ENCODE results near the gene KRTAP12-2. TPM values are rescaled to one million over a fixed set of nuclear protein-coding genes. Genes with fewer than 3 reads are reported as not detected.
"Not testable (repeated sequence)": the region's sequence is repeated elsewhere in the genome, so short reads cannot be mapped to it uniquely, and the experiment has no call there.

The KRTAP12-2 gene
- total and polyA plus RNA-seq, 3 donors from 2014 or later, result 0.79 TPM; not detected in 2

DNA sequence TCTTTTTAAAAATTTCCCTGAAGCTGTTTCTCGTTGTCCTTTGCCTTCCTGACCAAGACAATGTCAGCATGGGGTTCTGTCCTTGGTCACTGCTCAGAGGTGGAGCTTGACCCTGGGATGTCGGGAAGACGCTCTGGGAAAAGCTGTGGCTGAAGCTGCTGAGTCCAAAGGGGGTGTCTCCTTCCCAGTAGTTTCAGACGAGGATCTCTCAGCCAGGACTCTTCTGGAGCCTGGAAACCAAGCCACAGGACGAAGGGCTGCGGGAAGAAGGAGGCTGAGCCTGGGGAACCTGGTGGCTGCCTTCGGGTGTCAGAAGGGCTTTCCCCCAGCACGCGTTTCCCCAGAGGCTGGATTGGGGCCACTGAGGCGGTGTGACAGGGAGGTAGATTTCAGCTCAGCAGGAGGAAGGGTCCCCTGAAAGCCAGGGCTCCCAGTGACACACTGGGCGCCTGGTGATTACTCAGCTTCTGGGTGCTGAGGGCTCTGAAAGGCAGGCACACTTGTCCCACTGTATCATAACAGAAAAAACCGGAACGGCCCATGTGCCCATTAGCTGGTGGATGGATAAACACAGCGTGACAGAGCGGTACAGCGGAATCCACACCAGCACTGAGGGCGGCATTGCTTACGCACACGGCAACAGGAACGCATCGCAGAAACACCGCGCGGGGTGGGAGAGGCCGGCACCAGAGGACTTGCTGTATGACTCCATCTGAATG, 20.3 kb upstream of the KRTAP12-2 start:
- 76 to 77% methylated on average over 25 of the region's 25 CpGs for WGBS, 2 donors
- intact Hi-C loops (cut with DNase I; ENCODE audit: low total_unique reads), result no loop called here
- Histone ChIP-seq H3K27ac (no peak overlapping the region), H3K27me3 (no peaks in the 10 kb centered on the region), H3K36me3 (ENCODE audit: low read depth, missing control alignments) (no peaks in the 10 kb centered on the region), H3K4me1 (no peaks in the 10 kb centered on the region), H3K9me3 (no peaks in the 10 kb centered on the region), H3K4me3 (no peak overlapping the region)
- TF ChIP-seq, protein P1, sequence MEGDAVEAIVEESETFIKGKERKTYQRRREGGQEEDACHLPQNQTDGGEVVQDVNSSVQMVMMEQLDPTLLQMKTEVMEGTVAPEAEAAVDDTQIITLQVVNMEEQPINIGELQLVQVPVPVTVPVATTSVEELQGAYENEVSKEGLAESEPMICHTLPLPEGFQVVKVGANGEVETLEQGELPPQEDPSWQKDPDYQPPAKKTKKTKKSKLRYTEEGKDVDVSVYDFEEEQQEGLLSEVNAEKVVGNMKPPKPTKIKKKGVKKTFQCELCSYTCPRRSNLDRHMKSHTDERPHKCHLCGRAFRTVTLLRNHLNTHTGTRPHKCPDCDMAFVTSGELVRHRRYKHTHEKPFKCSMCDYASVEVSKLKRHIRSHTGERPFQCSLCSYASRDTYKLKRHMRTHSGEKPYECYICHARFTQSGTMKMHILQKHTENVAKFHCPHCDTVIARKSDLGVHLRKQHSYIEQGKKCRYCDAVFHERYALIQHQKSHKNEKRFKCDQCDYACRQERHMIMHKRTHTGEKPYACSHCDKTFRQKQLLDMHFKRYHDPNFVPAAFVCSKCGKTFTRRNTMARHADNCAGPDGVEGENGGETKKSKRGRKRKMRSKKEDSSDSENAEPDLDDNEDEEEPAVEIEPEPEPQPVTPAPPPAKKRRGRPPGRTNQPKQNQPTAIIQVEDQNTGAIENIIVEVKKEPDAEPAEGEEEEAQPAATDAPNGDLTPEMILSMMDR (IDR thresholded peaks at IDR 0.05), result no peak
- TF ChIP-seq POLR2A (IDR thresholded peaks at IDR 0.05), result no peak
- DNase-seq, result no peak

DNA sequence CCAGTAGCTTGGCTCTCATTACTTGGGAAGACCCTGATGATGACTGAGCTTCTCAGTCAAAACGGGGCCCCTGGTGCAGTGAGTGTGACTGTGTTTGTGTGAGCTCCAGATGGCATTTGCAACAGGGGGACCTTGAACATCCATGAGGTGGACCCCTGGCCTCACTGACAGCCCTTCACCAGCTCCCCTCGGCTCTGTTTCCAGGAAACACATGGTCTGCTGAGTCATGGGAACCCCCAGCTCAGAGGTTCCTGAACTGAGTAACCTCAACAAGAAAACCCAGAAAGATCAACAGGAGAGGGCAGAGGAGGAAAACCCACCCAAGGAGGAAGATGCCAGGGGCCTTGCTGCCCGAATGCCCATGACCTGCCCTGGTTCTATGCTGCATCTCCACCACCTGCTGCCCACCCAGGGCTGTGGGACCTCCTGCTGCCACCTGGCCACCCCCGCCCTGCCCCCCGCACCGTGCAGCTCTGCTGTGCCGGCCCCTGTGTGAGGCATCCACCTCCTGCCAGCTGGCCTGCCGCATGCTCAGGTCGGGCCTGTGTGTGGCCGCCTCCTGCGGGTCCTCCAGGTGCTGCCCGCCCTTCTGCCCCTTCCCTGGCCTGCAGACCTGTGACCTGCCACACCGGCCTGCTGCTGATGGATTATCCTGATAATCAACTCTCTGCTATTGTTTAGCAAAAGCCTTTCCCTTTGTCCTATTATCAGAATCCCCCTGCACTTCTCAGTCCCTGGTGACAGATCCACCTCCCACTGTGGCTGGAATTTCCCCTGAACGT, 19.5 kb upstream of the KRTAP12-2 start:
- DNase-seq, result no peak
- Histone ChIP-seq H3K9me3 (no peaks in the 10 kb centered on the region), H3K4me1 (no peaks in the 10 kb centered on the region), H3K27me3 (no peaks in the 10 kb centered on the region), H3K27ac (no peak overlapping the region), H3K4me3 (no peak overlapping the region), H3K36me3 (ENCODE audit: low read depth, missing control alignments) (no peaks in the 10 kb centered on the region)
- intact Hi-C loops (cut with DNase I; ENCODE audit: low total_unique reads), result no loop called here
- 50% methylated on average over 8 to 12 of the region's 14 CpGs for WGBS, 2 donors
- TF ChIP-seq, protein P1 (IDR thresholded peaks at IDR 0.05), result no peak
- TF ChIP-seq POLR2A (IDR thresholded peaks at IDR 0.05), result no peak

DNA sequence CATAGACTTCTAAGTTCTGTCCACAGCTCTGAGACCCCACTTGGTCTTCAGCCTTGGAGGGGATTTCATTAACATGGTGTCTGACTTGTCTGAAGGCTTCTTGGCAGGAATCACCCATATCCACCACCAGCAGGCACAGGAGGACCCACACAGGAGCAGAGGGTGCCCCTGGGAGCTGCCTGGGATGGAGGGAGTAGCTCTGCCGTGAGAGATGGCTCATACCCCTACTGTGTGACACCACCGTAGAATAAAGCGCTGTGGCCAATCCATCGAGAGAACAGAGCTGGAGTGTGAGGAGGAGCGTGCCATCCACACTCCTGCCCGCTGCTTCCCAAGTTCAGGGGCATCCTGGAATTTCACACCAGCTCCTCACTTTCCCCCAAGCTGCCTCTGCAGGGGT, 18.3 kb upstream of the KRTAP12-2 start:
- WGBS, 2 donors, result 67 to 78% methylated on average over 3 to 6 of the region's 6 CpGs
- intact Hi-C loops (cut with DNase I; ENCODE audit: low total_unique reads); H3K4me3 ChIP-seq; H3K9me3 ChIP-seq; H3K36me3 ChIP-seq (ENCODE audit: low read depth, missing control alignments); H3K27ac ChIP-seq; H3K27me3 ChIP-seq; H3K4me1 ChIP-seq; DNase-seq: not testable (repeated sequence)

DNA sequence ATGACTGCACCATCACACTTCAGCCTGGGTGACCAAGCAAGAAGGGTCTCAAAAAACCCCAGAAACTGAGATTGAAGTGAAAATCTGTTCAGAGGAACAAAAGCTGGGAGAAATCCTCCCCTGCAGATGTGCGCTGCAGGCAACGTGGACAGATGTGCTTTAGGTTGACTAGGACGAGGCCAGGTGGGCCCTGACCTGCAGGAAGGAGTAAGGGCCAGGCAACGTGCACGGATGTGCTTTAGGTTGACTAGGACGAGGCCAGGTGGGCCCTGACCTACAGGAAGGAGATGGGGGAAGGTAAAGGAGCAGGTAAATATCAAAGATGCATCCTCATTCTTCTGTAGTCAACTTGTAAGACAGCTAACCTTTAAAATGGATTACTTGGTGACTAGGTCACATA, 17.8 kb upstream of the KRTAP12-2 start:
- TF ChIP-seq, protein P1 (IDR thresholded peaks at IDR 0.05), result no peak
- TF ChIP-seq POLR2A (IDR thresholded peaks at IDR 0.05), result no peak
- H3K4me1 ChIP-seq, result no peaks in the 10 kb centered on the region
- no peak overlapping the region for H3K27ac ChIP-seq
- no peaks in the 10 kb centered on the region for H3K27me3 ChIP-seq
- intact Hi-C loops (cut with DNase I; ENCODE audit: low total_unique reads), result no loop called here
- H3K4me3 ChIP-seq, result no peak overlapping the region
- 71 to 77% methylated on average over 6 of the region's 6 CpGs for WGBS, 2 donors
- DNase-seq, result no peak
- no peaks in the 10 kb centered on the region for H3K36me3 ChIP-seq (ENCODE audit: low read depth, missing control alignments)
- no peaks in the 10 kb centered on the region for H3K9me3 ChIP-seq

DNA sequence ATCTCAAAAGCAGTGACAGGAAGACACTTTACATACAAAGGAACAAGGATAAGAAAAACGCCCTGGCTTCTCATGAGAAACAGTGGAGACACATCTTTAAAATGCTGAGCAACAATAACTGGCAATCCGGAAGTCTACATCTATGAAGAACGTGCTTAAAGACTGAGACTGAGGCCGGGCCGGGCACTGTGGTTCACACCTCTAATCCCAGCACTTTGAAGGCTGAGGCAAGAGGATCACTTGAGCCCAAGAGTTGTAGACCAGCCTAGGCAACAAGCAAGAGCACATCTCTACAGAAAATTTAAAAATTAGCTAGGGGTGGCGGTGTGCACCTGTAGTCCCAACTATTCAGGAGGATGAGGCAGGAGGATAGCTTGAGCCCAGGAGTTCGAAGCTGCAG, 17.4 kb upstream of the KRTAP12-2 start:
- WGBS, 2 donors, result 79 to 81% methylated on average over 7 of the region's 7 CpGs
- Histone ChIP-seq H3K4me1 (no peaks in the 10 kb centered on the region), H3K27ac (no peak overlapping the region), H3K9me3 (no peaks in the 10 kb centered on the region), H3K27me3 (no peaks in the 10 kb centered on the region), H3K36me3 (ENCODE audit: low read depth, missing control alignments) (no peaks in the 10 kb centered on the region), H3K4me3 (no peak overlapping the region)
- TF ChIP-seq, protein P1 (IDR thresholded peaks at IDR 0.05), result no peak
- TF ChIP-seq POLR2A (IDR thresholded peaks at IDR 0.05), result no peak
- intact Hi-C loops (cut with DNase I; ENCODE audit: low total_unique reads), result no loop called here
- DNase-seq, result no peak
